GM18498 (cell line): ENCODE results near the gene SNAP47.

Source experiments
- ATAC-seq: cut with Tn5 transposase; IDR thresholded peaks from one replicate; pipeline ENCODE4 v1.9.1; 2021; ENCODE audit warnings: mild to moderate bottlenecking, moderate library complexity; ENCODE audit not compliant: unreplicated experiment

Gene SNAP47

DNA sequence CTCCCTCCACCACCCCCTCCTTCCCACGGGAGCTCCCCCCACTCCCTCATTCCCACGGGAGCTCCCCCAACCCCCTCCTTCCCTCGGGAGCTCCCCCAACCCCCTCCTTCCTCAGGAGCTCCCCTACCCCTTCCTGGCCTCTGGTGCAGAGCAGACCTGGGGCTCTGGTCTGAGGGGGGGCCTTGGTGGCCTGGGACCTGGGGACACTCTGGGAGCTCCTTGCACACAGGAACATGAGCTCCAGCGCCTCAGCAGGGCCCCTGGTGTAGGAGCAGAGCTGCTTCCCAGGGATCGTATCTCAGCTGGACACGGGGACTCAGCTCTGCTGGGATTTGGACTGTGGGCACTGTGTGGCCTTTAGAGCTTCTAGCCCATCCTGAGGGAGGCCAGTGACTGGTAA is 60.5 kb downstream of the SNAP47 start:
- ATAC-seq, result no peak

DNA sequence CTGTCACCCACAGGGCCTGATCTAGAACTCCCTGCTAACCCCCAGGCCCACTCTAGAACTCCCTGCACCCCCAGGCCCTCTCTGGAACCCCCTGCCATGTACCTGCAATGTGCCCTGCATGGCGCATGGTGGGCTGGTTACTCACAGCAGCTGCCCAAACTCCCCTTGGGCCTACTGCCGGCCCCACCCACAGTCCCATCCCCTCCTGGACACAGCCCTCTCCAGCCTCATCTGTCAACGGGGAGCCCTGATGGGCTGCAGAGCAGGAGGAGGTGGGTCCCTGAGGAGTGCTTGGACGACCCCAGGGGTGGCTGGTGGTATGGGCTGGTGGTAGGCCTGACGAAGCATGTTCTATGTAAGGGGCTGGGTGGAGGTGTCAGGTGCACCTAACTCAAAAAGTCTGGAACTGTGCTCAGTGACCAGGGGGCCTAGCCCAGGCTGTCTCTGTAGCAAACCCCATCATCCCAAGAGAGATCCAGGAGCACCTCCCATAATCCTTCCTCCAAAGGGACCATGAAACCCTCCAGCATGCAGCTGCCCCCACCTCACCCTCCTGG is 61.2 kb downstream of the SNAP47 start:
- ATAC-seq, result no peak

DNA sequence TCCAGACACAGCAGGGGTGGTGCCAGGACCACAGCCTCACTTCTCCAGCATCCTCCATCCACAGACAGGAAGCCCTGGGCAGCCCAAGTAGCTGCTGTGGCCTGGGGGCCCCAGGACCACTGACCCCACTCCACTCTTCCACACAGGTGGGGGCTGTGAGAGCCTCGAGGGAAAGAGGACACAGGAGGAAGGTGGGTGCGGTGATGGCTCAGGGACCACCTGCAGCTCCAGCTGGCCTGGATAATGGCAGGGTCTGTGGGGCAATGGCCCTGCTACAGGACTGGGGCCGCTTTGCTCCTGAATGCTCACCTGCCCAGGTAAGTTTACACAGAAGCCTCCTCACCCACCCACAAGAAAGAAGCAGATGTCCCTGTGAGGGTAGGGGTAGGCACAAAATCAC is 61.9 kb downstream of the SNAP47 start:
- no peak for ATAC-seq

DNA sequence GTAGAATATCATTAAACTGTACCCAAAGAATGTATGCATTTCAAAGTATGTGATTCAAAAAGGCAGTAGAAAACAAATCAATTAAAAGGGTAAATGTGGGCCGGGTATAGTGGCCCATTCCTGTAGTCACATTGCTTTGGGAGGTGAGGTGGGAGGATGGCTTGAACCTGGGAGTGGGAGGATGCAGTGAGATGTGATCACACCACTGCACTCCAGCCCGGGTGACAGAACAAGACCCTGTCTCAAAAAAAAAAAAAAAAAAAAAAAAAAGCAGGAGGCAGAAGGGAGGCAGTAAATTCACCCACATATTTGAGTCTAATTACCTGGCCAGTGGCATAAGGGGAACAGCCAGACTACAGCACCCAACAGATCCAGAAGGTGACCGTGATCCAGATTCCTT is 62.4 kb downstream of the SNAP47 start:
- ATAC-seq, result no peak

DNA sequence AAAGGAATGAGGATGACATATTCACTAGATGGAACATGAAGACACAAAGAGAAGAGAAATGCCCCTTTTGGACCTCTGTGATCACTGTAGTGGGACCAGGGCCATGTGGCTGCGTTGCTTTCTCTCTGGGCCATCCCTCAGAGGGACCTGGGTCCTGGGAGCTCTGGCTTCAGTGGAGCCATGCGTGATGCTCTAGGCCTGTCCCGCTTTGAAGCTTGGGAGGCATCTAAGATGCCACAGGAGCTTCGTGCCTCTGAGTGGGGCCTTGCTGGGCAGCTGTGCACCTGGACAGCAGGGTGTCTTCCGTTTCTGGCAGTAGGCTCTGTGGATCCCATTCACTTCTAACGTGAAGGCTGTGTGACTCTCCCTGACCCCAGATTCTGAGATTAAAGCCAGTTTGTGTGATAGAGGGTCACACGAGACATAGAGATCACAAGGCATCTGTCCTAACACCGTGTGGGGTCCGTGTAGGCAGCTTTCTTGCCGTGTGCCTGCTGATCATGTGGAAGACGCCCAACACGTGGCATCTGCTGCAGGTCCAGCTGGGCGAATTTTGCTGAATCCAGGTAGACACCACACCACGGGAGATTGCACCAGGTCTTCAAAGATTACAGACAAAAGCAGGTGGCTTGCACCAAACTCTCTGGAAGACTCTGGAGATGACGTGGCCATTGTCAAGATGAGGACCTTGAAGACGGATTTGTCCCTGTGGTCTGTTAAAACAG is 63.0 kb downstream of the SNAP47 start:
- no peak for ATAC-seq

DNA sequence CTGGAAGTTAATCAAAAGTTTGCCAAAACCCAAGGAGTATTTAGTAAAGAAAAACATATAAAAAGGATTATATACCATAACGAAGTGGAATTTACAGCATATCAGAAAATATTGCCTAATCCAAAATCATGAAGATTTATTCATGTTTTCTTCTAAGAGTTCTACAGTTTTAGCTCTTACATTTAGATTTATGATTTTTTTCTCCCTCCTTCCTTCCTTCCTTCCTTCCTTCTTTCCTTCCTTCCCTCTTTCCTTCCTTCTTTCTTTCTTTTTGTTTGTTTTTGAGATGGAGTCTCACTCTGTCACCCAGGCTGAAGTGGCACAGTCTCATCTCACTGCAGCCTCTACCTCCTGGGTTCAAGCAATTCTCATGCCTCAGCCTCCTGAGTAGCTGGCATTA is 64.5 kb downstream of the SNAP47 start:
- no peak for ATAC-seq

DNA sequence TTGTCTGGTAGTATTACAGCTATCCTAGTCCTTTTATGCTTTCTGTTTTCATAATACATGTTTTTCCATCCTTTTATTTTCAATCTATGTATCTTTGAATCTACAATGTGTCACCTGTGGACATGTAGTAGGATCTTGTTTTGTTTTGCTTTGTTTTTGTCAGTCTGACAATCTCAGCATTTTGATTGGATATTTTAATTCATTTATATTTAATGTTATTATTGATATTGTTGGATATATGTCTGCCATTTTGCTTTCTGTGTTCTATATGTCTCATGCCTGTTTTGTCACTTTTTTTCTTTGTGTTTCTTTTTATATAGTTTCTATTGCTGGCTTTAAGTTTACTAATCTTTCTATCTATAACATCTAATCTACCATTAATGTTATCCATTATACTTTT is 68.7 kb downstream of the SNAP47 start:
- ATAC-seq, result no peak

DNA sequence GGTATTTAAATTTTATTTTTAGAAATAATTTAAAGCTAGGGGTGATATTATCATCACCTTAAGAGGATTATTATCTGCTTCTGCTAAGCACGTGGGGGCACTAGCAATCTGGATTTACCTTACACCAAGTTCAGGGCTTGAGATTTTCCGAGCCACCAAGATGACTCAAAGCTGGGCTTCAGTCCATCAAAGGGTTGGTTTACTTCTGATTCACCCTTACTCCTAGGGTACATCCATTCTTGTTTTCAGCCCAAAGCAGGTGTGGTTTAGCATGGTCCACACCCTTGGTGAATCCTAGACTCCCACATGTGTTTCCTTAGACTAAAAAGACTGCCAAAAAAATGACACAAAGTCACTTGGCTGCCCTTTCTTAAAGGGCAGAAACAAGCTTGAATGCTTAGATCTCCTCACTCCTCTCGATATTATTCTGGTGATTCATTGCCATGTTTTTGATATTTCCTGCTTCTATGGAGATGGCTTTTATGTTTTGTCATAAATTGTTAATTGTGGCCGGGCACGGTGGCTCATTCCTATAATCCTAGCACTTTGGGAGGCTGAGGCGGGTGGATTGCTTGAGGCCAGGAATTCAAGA is 70.5 kb downstream of the SNAP47 start:
- ATAC-seq, result no peak

DNA sequence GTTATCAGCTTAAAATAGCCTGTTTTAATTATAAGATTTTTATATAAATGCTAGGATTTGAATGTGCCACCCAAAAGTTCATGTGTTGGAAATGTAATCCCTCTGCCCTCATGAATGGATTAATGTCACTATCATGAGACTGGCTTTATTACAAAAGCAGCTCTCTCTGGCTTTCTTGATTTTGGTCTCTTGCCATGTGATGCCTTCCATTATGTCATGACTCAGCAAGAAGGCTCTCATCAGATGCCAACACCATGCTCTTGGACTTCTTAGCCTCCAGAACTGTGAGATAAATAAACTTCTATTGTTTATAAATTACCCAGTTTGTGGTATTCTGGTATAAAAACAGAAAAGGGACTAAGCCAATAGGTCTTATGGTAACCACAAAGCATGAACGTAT is 73.3 kb downstream of the SNAP47 start:
- no peak for ATAC-seq

DNA sequence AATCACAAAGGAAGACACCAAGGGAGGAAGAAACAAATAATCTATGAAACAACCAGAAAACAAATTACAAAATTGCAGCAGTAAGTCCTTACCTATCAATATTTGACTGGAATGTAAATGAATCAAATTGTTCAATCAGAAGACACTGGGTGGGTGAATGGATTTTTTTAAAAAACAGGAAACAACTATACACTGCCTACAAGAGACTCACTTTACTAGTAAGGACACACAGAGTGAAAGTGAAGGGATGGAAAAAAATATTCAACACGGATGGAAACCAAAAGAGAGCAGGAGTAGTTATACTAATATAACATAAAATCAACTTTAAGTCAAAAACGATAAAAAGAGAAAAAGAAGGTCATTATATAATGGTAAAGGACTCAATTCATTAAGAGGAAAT is 73.8 kb downstream of the SNAP47 start:
- ATAC-seq, result no peak

DNA sequence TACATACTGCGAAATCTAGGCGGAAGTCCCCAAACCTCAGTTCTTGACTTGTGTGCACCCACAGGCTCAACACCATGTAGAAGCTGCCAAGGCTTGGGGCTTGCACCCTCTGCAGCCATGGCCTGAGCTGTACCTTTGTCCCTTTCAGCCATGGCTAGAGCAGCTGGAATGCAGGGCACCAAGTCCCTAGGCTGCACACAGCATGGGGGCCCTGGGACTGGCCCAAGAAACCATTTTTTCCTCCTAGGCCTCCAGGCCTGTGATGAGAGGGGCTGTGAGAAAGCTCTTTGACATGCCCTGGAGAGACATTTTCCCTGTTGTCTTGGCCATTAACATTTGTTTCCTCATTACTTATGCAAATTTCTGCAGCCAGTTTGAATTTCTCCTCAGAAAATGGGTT is 78.7 kb downstream of the SNAP47 start:
- ATAC-seq, result no peak

DNA sequence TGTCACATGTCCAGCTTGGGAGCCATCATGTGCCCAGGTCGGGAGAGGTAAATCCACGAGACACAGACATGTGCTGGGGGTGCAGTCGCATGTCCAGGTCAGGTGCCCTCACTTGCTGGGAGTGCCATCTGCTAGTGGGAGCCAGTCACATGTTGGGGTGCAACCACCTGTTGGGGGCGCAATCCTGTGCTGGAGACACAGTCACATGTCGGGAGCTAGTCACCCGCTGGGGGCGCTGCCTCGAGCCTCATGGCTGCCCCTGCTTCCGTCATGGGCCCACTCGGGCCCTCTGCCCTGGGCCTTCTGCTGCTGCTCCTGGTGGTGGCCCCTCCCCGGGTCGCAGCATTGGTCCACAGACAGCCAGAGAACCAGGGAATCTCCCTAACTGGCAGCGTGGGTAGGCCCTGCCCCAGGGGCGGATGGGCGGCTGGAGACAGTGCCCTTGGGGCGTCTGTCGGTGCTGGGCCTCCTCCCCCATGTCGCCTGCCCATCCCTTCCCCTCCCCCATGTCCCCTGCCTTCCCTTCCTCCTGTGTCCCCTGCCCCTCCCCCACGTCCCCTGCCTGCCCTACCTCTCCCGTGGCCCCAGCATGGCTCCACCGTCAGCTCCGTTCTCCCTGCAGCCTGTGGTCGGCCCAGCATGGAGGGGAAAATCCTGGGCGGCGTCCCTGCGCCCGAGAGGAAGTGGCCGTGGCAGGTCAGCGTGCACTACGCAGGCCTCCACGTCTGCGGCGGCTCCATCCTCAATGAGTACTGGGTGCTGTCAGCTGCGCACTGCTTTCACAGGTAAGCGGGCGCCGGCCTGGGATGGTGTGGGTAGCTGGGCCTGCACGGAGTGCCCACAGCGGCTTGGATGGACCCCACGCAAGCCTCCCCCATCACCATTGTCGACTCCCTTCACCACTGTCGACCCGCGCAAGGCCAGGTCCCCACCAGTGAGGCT is 80.5 kb downstream of the SNAP47 start, which contains the start of gene PRSS38:
Gene PRSS38 (plus strand): TSS at position 208 of the 942 bp plus-strand sequence. CDS start 42 bp downstream, at position 250.
- no peak for ATAC-seq

DNA sequence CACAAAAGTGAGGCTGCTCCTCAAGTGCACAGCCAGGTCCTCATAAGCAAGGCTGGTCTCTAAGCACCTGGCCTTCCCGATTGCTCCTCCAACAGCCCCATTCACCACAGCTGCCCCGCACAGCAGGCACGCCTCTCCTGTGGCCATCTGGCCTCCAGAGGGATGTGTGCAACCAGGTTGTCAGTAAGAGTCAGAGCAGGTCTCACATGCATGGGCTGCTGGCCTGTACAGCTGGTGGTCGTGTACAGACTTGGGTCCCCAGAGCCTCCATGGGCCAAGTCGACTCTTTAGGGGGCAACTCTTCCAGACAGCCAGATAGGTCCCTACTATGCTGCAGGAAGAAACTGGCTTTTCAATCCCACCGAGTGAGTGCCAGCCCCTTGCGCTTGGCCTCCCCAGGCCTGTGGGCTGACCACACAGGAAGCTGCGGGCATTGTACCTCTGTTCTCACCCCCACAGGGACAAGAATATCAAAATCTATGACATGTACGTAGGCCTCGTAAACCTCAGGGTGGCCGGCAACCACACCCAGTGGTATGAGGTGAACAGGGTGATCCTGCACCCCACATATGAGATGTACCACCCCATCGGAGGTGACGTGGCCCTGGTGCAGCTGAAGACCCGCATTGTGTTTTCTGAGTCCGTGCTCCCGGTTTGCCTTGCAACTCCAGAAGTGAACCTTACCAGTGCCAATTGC is 81.7 kb downstream of the SNAP47 start:
- no peak for ATAC-seq

DNA sequence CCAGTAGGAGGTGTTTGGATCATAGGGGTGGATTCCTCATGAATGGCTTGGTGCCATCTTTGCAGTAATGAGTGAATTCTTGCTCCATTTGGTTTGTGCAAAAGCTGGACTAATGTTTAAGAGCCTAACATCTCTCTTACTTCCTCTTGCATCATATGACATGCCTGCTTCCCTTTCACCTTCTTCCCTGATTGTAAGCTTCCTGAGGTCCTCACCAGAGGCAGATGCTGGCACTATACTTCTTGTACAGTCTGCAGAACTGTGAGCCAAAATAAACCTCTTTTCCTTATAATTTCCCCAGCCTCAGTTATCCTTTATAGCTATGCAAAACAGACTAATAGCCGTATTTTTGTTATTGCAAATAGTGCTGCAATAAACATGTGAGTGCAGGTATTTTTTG is 88.3 kb downstream of the SNAP47 start:
- no peak for ATAC-seq

DNA sequence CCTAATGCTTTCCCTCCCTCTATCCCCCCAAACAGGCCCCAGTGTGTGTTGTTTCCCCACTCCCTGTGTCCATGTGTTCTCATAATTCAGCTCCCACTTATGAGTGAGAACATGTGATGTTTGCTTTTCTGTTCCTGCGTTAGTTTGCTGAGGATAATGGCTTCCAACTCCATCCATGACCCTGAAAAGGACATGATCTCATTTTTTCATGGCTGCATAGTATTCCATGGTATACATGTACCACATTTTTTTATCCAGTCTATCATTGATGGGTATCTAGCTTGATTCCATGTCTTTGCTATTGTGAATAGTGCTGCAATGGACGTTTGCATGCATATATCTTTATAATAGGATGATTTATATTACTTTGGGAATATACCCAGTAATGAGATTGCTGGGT is 89.0 kb downstream of the SNAP47 start:
- no peak for ATAC-seq

DNA sequence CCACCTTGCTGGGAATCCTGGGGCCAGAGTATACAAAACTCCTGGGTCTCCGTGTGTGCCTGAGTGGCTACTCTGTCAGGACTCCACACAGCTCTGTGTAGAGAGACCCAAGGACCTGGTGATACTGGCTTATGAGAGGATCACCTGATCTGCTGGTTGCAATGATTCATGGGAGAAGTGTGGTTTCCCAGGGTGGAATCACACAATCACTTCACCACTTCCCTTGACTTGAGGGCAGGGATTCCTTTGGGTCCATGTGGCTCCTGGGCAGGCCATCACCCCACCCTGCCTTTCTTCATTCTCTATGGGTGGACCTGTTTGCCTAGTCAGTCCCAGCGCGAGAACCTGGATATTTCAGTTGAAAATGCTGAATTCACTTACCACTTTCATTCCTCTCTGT is 93.6 kb downstream of the SNAP47 start:
- ATAC-seq, result no peak
